ENCODE results near the gene CFAP58. TPM values are rescaled to one million over a fixed set of nuclear protein-coding genes. Genes with fewer than 3 reads are reported as not detected.

CFAP58 gene
- polyA plus RNA-seq, 3 donors = 0.16 TPM; not detected in 2

DNA sequence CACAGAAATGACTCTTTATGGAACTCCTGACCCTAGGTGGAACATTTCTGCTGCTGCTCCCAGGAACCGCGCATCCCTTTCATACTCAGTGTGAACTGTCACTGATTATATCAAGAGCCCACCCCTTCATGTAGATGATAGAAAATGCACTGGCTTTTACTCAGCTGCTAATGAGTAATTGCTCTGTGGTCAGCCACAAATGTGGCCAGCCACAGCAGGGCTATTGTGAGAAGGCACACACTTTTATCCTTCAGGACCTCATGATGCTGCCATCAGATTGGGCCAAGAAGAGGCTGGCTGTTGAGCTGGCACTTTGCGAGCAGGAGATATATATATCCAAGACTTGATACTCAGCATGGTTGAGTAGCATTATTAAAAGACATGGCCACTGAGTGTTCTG, 124.7 kb downstream of the CFAP58 start:
- no peaks in the 10 kb centered on the region for H3K36me3 ChIP-seq (replicated peaks in 1 of 2; ENCODE audit: control insufficient read depth in 1 of 2, insufficient read depth in 2 of 2, low read length in 2 of 2)
- TF ChIP-seq, protein P1, sequence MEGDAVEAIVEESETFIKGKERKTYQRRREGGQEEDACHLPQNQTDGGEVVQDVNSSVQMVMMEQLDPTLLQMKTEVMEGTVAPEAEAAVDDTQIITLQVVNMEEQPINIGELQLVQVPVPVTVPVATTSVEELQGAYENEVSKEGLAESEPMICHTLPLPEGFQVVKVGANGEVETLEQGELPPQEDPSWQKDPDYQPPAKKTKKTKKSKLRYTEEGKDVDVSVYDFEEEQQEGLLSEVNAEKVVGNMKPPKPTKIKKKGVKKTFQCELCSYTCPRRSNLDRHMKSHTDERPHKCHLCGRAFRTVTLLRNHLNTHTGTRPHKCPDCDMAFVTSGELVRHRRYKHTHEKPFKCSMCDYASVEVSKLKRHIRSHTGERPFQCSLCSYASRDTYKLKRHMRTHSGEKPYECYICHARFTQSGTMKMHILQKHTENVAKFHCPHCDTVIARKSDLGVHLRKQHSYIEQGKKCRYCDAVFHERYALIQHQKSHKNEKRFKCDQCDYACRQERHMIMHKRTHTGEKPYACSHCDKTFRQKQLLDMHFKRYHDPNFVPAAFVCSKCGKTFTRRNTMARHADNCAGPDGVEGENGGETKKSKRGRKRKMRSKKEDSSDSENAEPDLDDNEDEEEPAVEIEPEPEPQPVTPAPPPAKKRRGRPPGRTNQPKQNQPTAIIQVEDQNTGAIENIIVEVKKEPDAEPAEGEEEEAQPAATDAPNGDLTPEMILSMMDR (IDR thresholded peaks at IDR 0.05) = no peak
- Mint-ChIP-seq H3K36me3 (no peaks in the 10 kb centered on the region), H3K4me1 (peaks cover 3% of the 10 kb centered on the region), H3K9me3 (peaks cover 0 to 5% (median 0%) of the 10 kb centered on the region in 7 donors), H3K27ac (no peak overlapping the region), H3K4me3 (no peak overlapping the region), H3K27me3 (ENCODE audit: low read depth in 3 of 3) (peaks cover 2 to 4% (median 2%) of the 10 kb centered on the region in 3 donors)
- H3K79me2 ChIP-seq (ENCODE audit: insufficient read depth, low read length) = no peaks in the 10 kb centered on the region
- DNase-seq = no peak
- no peak overlapping the region for H3K27ac ChIP-seq (ENCODE audit: low read depth in 1 of 2, low read length in 2 of 2)
- H3K9me3 ChIP-seq (replicated peaks in 1 of 2; ENCODE audit: control insufficient read depth in 1 of 2, insufficient read depth in 1 of 2, low read length in 2 of 2) = no peaks in the 10 kb centered on the region
- no peaks in the 10 kb centered on the region for H3K27me3 ChIP-seq (ENCODE audit: control insufficient read depth in 2 of 2, insufficient read depth in 2 of 2, low read length in 2 of 2)
- H3K4me3 ChIP-seq (replicated peaks in 1 of 3; ENCODE audit: low read depth in 2 of 3, low read length in 3 of 3) = no peak overlapping the region
- no peak overlapping the region for H2AFZ ChIP-seq (ENCODE audit: insufficient read depth, low read depth, low read length, poor library complexity, severe bottlenecking)
- WGBS (ENCODE audit: insufficient coverage) = no CpG with 5 or more reads among the region's 3 CpGs
- no peaks in the 10 kb centered on the region for H4K20me1 ChIP-seq (ENCODE audit: insufficient read depth, low read length)
- no peak overlapping the region for H3K4me2 ChIP-seq (replicated peaks; ENCODE audit: extremely low read depth, low read length, poor library complexity, severe bottlenecking)
- H3K9ac ChIP-seq (ENCODE audit: insufficient read depth, low read length, poor library complexity, severe bottlenecking) = no peak overlapping the region
- no peaks in the 10 kb centered on the region for H3K4me1 ChIP-seq (ENCODE audit: control insufficient read depth in 1 of 2, insufficient read depth in 2 of 2, low read length in 2 of 2)
- intact Hi-C loops (cut with micrococcal nuclease) = no loop called here

DNA sequence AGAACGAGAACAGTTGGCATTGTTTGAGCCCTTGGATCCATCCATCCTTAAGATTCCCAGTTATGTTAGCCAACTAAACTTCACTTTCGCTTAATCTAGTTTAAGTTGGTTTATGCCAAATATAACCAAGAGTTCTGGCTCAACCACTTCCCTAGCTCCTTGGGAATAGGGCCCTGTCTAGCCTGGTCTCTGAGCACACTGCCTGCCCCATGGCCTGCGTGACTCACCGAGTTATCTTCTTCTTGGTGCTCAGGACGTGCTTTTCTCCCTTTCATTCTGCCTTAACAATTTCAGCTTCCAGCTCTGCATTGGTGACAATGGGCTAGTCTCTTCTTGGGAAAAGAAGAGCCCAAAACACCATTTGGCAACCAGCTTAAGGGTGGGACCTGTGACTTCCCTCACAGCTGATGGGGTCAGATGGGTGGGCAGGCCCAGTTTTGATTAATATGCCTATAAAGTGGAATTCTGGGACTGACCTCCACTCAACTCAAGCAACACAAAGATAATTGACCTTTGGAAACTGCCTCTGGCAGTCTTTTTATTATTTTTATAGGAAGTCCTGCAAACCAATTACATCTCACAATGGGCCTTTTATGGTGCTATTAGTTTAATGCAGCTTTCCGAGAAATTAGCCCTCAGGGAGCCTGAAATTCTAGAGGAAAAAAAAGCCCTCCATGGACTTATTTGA, 126.4 kb downstream of the CFAP58 start:
- no peak for DNase-seq
- H3K36me3 Mint-ChIP-seq = no peaks in the 10 kb centered on the region
- H3K27me3 ChIP-seq (ENCODE audit: control insufficient read depth in 2 of 2, insufficient read depth in 2 of 2, low read length in 2 of 2) = no peaks in the 10 kb centered on the region
- no peak overlapping the region for H3K4me3 ChIP-seq (replicated peaks in 1 of 3; ENCODE audit: low read depth in 2 of 3, low read length in 3 of 3)
- no peak overlapping the region for H3K4me2 ChIP-seq (replicated peaks; ENCODE audit: extremely low read depth, low read length, poor library complexity, severe bottlenecking)
- H3K4me1 Mint-ChIP-seq = peaks cover 7% of the 10 kb centered on the region
- no peaks in the 10 kb centered on the region for H3K79me2 ChIP-seq (ENCODE audit: insufficient read depth, low read length)
- intact Hi-C loops (cut with micrococcal nuclease) = no loop called here
- no peaks in the 10 kb centered on the region for H3K9me3 ChIP-seq (replicated peaks in 1 of 2; ENCODE audit: control insufficient read depth in 1 of 2, insufficient read depth in 1 of 2, low read length in 2 of 2)
- H3K27ac ChIP-seq (ENCODE audit: low read depth in 1 of 2, low read length in 2 of 2) = no peak overlapping the region
- TF ChIP-seq, protein P1 (IDR thresholded peaks at IDR 0.05) = no peak
- no peak overlapping the region for H3K27ac Mint-ChIP-seq
- no peaks in the 10 kb centered on the region for H3K4me1 ChIP-seq (ENCODE audit: control insufficient read depth in 1 of 2, insufficient read depth in 2 of 2, low read length in 2 of 2)
- no peak overlapping the region for H2AFZ ChIP-seq (ENCODE audit: insufficient read depth, low read depth, low read length, poor library complexity, severe bottlenecking)
- H3K4me3 Mint-ChIP-seq = no peak overlapping the region
- no peaks in the 10 kb centered on the region for H3K36me3 ChIP-seq (replicated peaks in 1 of 2; ENCODE audit: control insufficient read depth in 1 of 2, insufficient read depth in 2 of 2, low read length in 2 of 2)
- no peak overlapping the region for H3K9ac ChIP-seq (ENCODE audit: insufficient read depth, low read length, poor library complexity, severe bottlenecking)
- H4K20me1 ChIP-seq (ENCODE audit: insufficient read depth, low read length) = no peaks in the 10 kb centered on the region
- peaks cover 2 to 6% (median 2%) of the 10 kb centered on the region in 3 donors for H3K27me3 Mint-ChIP-seq (ENCODE audit: low read depth in 3 of 3)
- H3K9me3 Mint-ChIP-seq = peaks cover 0 to 5% (median 0%) of the 10 kb centered on the region in 7 donors
- WGBS (ENCODE audit: insufficient coverage) = 92% methylated on average over 4 of the region's 6 CpGs
